CD8-positive, alpha-beta memory T cell (primary cell): Measurements from ENCODE around the gene MOV10L1. TPM values are rescaled to one million over a fixed set of nuclear protein-coding genes. Genes with fewer than 3 reads are reported as not detected.

Experiments used
- CTCF ChIA-PET: fragments of 350-600 bp; sonication (Branson Sonifier 250); formaldehyde crosslinking; loops from one replicate; lab custom pipeline; 2021; ENCODE audit warnings: antibody characterized with exemption; lab: Charles Lee
- POLR2A ChIA-PET: fragments of 350-600 bp; sonication (Branson Sonifier 250); formaldehyde crosslinking; loops from one replicate; lab custom pipeline; 2021; ENCODE audit warnings: antibody characterized with exemption; lab: Charles Lee
- DNase-seq, 5 donors: peaks; one replicate each; pipeline versions ENCODE4 v3.0.0 to v3.0.0-alpha.2; 2020 to 2022; ENCODE audit warnings: mixed read lengths in 1 of 5
- H3K27ac ChIP-seq: one replicate; pipeline ENCODE4 v1.7.0; 2013; ENCODE audit warnings: low read depth, mild to moderate bottlenecking, low read length, moderate library complexity
- H3K27me3 ChIP-seq: 2 replicates; pipeline ENCODE4 v1.7.0; 2013; ENCODE audit warnings: low read length, mild to moderate bottlenecking; ENCODE audit not compliant: insufficient read depth, poor library complexity, severe bottlenecking
- H3K36me3 ChIP-seq: 2 replicates; pipeline ENCODE4 v1.7.0; 2013; ENCODE audit warnings: mild to moderate bottlenecking, low read length, moderate library complexity; ENCODE audit not compliant: insufficient read depth
- H3K4me1 ChIP-seq: 2 replicates; pipeline ENCODE4 v1.7.0; 2013; ENCODE audit warnings: mild to moderate bottlenecking, low read length, moderate library complexity; ENCODE audit not compliant: insufficient read depth
- H3K4me3 ChIP-seq: 2 replicates; pipeline ENCODE4 v1.7.0; 2013; ENCODE audit warnings: mild to moderate bottlenecking, low read length
- H3K9me3 ChIP-seq: 2 replicates; pipeline ENCODE4 v1.7.0; 2013; ENCODE audit warnings: mild to moderate bottlenecking, low read length
- H3K27ac Mint-ChIP-seq, 8 donors: one replicate each; pipeline ENCODE4 v1.8.0; 2020 to 2021; ENCODE audit warnings: mixed read lengths in 8 of 8, mild to moderate bottlenecking in 6 of 8, inconsistent platforms in 3 of 8, moderate library complexity in 3 of 8
- H3K27me3 Mint-ChIP-seq, 2 donors: one replicate each; pipeline ENCODE4 v1.8.0; 2020 to 2021; ENCODE audit warnings: mixed read lengths in 2 of 2, mild to moderate bottlenecking in 1 of 2, moderate library complexity in 1 of 2
- H3K36me3 Mint-ChIP-seq, 3 donors: one replicate each; pipeline ENCODE4 v1.8.0; 2020 to 2021; ENCODE audit warnings: mixed read lengths in 3 of 3, inconsistent platforms in 1 of 3, mild to moderate bottlenecking in 1 of 3
- H3K4me1 Mint-ChIP-seq, 3 donors: one replicate each; pipeline ENCODE4 v1.8.0; 2020 to 2021; ENCODE audit warnings: mixed read lengths in 3 of 3, inconsistent platforms in 1 of 3, mild to moderate bottlenecking in 1 of 3
- H3K4me3 Mint-ChIP-seq, 7 donors: one replicate each; pipeline ENCODE4 v1.8.0; 2020 to 2021; ENCODE audit warnings: mixed read lengths in 7 of 7, mild to moderate bottlenecking in 6 of 7, moderate library complexity in 4 of 7, inconsistent platforms in 2 of 7
- H3K9me3 Mint-ChIP-seq, 5 donors: one replicate each; pipeline ENCODE4 v1.8.0; 2020 to 2022; ENCODE audit warnings: mixed read lengths in 5 of 5, mild to moderate bottlenecking in 3 of 5, moderate library complexity in 2 of 5, inconsistent platforms in 1 of 5
- polyA plus RNA-seq: library from polyadenylated mRNA; unstranded; fragments of 300-500 nt; fragmentation: Illumina TruSeq; gene quantifications from one replicate; pipeline ENCODE4 v1.2.3, GENCODE V29; 2021
- total RNA-seq, 2 experiments: library from RNA; stranded (reverse); gene quantifications; one replicate each; pipeline ENCODE4 v1.2.3, GENCODE V29; 2021

MOV10L1 gene
- total and polyA plus RNA-seq, 3 experiments from 2014 or later = not detected

DNA sequence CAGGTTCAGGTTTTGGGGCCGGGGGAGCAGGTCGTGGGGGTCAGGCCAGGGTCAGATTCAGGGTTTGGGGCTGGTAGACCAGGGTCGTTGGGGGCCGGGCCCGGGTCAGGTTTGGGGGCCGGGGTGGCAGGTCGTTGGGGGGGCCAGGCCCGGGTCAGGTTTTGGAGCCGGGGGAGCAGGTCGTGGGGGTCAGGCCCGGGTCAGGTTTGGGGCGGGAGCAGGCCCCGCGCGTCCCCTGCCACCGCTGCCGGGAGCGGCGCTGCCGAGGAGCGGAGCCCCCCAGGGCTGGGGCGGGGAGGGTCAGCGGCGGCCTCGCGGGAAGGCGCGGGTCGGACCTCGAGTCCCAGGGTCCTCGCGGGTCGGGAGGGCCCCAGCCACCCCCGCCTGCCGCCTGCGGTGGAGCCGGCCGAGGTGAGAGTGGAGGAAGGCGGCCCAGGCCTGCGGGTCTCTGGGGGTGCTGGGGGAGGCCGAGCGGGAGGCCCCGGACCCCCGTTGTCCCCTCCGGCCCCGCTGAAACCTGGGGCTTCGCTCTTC, 96.4 kb downstream of the MOV10L1 start:
- Histone ChIP-seq H3K36me3 (peaks cover 7% of the 10 kb centered on the region), H3K4me1 (peaks cover 40% of the 10 kb centered on the region), H3K9me3 (no peaks in the 10 kb centered on the region), H3K4me3 (peak overlapping the region; percentile 78), H3K27me3 (no peaks in the 10 kb centered on the region), H3K27ac (peak overlapping the region; percentile 61)
- Mint-ChIP-seq H3K27ac (peak overlapping the region; percentile 90 to 100 (median 98)), H3K4me3 (peak overlapping the region; percentile 94 to 98 (median 95)), H3K36me3 (peaks cover 0 to 10% (median 2%) of the 10 kb centered on the region in 3 donors), H3K4me1 (peaks cover 22 to 46% (median 26%) of the 10 kb centered on the region in 3 donors), H3K9me3 (no peaks in the 10 kb centered on the region), H3K27me3 (peaks cover 0 to 2% of the 10 kb centered on the region in 2 donors)
- ChIA-PET CTCF (interaction anchor here (2.0 kb wide), 1 partner anchor 11 kb away, joined by 6 read pairs; no protein-coding TSS in a partner anchor), POLR2A (no interaction called here)
- DNase-seq = peak in 1 of 5 donors; percentile 55

DNA sequence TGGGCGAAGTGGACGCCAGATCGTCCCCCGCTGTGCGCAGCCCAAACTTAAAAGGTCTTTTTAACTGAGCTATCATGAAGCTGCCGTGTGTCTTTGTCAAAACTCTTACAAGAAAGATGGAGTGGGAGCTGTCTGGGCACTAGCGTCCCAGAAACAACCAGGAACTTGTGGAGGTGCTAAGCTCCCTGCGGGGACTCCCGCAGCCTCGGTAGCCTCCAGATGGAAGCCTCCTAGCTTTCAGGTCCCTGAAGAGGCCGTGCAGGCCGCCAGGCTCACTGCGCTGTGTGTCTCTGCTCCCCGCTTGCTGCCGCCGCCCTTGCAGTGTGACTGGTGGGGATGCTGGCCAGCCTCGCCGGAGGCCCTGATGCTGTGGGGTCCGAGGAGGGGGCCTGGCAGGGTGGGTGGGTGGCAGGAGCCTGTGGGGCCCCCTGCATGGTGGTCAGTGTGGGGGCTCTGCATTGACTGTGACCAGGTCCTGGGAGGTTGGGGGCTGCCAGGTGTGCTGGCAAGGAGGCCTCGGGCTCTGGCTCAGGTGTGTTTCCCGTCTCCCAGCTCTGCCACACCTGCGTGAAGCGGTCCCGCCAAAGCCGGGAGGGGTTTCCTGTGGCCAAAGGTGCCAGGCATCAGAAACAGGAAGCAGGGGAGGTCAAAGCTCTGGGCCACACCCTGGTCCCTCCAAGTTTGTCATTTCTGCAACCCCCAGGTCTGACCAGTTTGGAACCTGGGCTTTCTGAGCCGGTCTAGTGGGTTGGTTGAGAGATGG, 97.1 kb downstream of the MOV10L1 start:
- H3K9me3 Mint-ChIP-seq = no peaks in the 10 kb centered on the region
- H3K27me3 Mint-ChIP-seq = peaks cover 0 to 2% of the 10 kb centered on the region in 2 donors
- DNase-seq = peak in 3 of 5 donors; percentile 33 to 58 (median 34)
- peaks cover 29 to 53% (median 33%) of the 10 kb centered on the region in 3 donors for H3K4me1 Mint-ChIP-seq
- ChIA-PET POLR2A (no interaction called here), CTCF (interaction anchor here (2.0 kb wide), 1 partner anchor 10 kb away, joined by 6 read pairs; no protein-coding TSS in a partner anchor)
- no peaks in the 10 kb centered on the region for H3K9me3 ChIP-seq
- peaks cover 47% of the 10 kb centered on the region for H3K4me1 ChIP-seq
- peak overlapping the region; percentile 61 for H3K27ac ChIP-seq
- no peaks in the 10 kb centered on the region for H3K27me3 ChIP-seq
- H3K4me3 Mint-ChIP-seq = peak overlapping the region; percentile 94 to 98 (median 95)
- H3K36me3 ChIP-seq = peaks cover 7% of the 10 kb centered on the region
- H3K27ac Mint-ChIP-seq = peak overlapping the region; percentile 90 to 100 (median 98)
- H3K4me3 ChIP-seq = peak overlapping the region; percentile 78
- peaks cover 0 to 14% (median 2%) of the 10 kb centered on the region in 3 donors for H3K36me3 Mint-ChIP-seq

DNA sequence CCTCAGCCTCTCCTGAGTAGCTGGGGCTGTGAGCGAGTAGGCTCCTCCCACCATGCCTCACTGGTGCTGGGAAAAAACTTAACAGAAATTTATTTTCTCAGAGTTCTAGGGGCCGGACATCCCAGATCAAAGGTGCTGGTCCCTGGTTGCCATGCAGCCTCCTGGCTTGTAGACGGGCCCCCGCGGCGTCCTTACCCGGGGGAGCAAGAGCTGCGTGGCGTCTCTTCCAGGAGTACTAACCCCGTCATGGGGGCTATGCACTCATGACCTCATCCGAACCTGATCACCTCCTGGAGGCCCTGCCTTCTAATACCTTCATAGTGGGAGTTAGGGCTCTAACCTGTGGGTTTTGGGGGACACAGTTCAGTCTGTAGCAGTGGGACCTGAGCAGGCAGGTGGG, 98.5 kb downstream of the MOV10L1 start:
- H3K4me3 Mint-ChIP-seq = peak overlapping the region in 5 of 7 donors; percentile 34 to 90 (median 59)

DNA sequence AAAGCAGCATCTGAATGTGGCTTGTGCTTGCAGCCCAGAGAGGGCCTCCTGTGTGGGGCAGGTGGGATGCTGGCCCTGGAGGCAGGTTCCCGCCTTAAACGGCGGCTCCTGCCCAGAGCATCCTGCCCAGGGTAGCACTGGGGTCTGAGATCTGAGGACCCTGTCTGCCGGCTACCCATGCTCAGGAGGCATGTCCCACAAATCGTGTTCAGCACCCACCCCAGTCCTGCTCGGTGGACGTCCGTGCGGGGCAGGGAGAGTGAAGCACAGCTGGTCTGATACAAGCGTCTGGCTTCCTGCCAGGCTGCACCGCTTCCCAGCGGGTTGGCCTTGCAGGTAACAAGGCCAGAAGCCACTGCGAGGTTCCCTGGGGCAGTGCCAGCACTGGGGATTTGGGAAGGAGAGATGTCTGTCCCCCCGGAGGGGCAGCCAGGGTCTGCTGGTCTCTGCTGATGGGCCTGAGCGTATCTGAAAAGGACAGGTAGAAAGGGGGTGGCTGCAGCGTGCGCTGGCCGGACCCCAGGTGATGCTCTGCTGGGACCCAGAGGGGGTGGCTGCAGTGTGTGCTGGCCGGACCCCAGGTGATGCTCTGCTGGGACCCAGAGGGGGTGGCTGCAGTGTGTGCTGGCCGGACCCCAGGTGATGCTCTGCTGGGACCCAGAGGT, 99.5 kb downstream of the MOV10L1 start:
- H3K4me3 Mint-ChIP-seq = peak overlapping the region; percentile 84 to 93 (median 88)
- POLR2A ChIA-PET = interaction anchor here (1.0 to 1.6 kb wide), 4 partner anchors 12 to 125 kb away, joined by 3 to 4 read pairs (median 4); partner anchors contain the start of genes SELENOO and TUBGCP6
- peak in 1 of 5 donors; percentile 62 for DNase-seq

More for the DNA sequence above, 98.5 kb downstream of the MOV10L1 start:
- Histone ChIP-seq H3K27me3 (no peaks in the 10 kb centered on the region), H3K4me1 (peaks cover 61% of the 10 kb centered on the region), H3K4me3 (no peak overlapping the region), H3K9me3 (no peaks in the 10 kb centered on the region), H3K36me3 (peaks cover 7% of the 10 kb centered on the region), H3K27ac (no peak overlapping the region)
- CTCF ChIA-PET = interaction anchor here (2.0 kb wide), 1 partner anchor 9 kb away, joined by 6 read pairs; no protein-coding TSS in a partner anchor
- Mint-ChIP-seq H3K9me3 (no peaks in the 10 kb centered on the region), H3K27me3 (peaks cover 0 to 6% of the 10 kb centered on the region in 2 donors), H3K4me1 (peaks cover 35 to 65% (median 44%) of the 10 kb centered on the region in 3 donors), H3K27ac (peak overlapping the region; percentile 46 to 100 (median 90)), H3K36me3 (peaks cover 0 to 20% (median 2%) of the 10 kb centered on the region in 3 donors)
- no peak for DNase-seq
- POLR2A ChIA-PET = no interaction called here

DNA sequence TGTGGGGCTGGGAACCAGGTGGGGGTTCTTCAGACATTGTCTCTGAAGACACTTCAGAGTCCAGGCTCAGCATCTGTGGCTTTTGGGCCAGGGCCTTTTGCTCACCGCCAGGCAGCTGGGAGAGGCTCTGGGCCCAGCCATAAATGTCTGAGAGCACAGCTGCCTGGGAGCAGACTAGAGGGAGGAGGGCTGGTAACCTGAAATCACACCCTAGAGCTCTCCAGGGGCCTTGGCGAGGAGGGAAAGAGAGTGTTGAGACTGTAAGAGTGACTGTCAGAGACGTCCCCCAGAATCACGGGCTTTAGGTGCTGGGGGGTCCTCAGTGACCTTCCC, 100.0 kb downstream of the MOV10L1 start:
- Mint-ChIP-seq H3K4me3 (peak overlapping the region; percentile 84 to 96 (median 90)), H3K36me3 (peaks cover 0 to 28% (median 2%) of the 10 kb centered on the region in 3 donors), H3K27ac (peak overlapping the region; percentile 95 to 100 (median 100)), H3K4me1 (peaks cover 35 to 61% (median 44%) of the 10 kb centered on the region in 3 donors), H3K9me3 (no peaks in the 10 kb centered on the region), H3K27me3 (peaks cover 0 to 6% of the 10 kb centered on the region in 2 donors)
- no peak for DNase-seq
- peaks cover 13% of the 10 kb centered on the region for H3K36me3 ChIP-seq
- H3K4me3 ChIP-seq = peak overlapping the region; percentile 83
- no peaks in the 10 kb centered on the region for H3K9me3 ChIP-seq
- peak overlapping the region; percentile 93 for H3K27ac ChIP-seq
- H3K27me3 ChIP-seq = no peaks in the 10 kb centered on the region
- POLR2A ChIA-PET = interaction anchor here (0.7 to 1.6 kb wide), 6 partner anchors 11 to 336 kb away, joined by 3 to 6 read pairs (median 4); partner anchors contain the start of genes SCO2, SELENOO and TUBGCP6
- peaks cover 67% of the 10 kb centered on the region for H3K4me1 ChIP-seq
- CTCF ChIA-PET = interaction anchor here (0.7 to 3.4 kb wide), 3 partner anchors 17 to 61 kb away, joined by 3 to 14 read pairs (median 3); no protein-coding TSS in a partner anchor

More for the DNA sequence above, 99.5 kb downstream of the MOV10L1 start:
- H3K36me3 ChIP-seq = peaks cover 8% of the 10 kb centered on the region
- H3K9me3 ChIP-seq = no peaks in the 10 kb centered on the region
- Mint-ChIP-seq H3K27ac (peak overlapping the region; percentile 95 to 100 (median 100)), H3K27me3 (peaks cover 0 to 6% of the 10 kb centered on the region in 2 donors), H3K9me3 (no peaks in the 10 kb centered on the region), H3K36me3 (peaks cover 0 to 25% (median 2%) of the 10 kb centered on the region in 3 donors), H3K4me1 (peaks cover 35 to 65% (median 44%) of the 10 kb centered on the region in 3 donors)
- CTCF ChIA-PET = interaction anchor here (0.7 to 3.4 kb wide), 3 partner anchors 18 to 61 kb away, joined by 3 to 14 read pairs (median 3); no protein-coding TSS in a partner anchor
- peaks cover 67% of the 10 kb centered on the region for H3K4me1 ChIP-seq
- H3K27ac ChIP-seq = peak overlapping the region; percentile 15
- H3K4me3 ChIP-seq = peak overlapping the region; percentile 83
- H3K27me3 ChIP-seq = no peaks in the 10 kb centered on the region

DNA sequence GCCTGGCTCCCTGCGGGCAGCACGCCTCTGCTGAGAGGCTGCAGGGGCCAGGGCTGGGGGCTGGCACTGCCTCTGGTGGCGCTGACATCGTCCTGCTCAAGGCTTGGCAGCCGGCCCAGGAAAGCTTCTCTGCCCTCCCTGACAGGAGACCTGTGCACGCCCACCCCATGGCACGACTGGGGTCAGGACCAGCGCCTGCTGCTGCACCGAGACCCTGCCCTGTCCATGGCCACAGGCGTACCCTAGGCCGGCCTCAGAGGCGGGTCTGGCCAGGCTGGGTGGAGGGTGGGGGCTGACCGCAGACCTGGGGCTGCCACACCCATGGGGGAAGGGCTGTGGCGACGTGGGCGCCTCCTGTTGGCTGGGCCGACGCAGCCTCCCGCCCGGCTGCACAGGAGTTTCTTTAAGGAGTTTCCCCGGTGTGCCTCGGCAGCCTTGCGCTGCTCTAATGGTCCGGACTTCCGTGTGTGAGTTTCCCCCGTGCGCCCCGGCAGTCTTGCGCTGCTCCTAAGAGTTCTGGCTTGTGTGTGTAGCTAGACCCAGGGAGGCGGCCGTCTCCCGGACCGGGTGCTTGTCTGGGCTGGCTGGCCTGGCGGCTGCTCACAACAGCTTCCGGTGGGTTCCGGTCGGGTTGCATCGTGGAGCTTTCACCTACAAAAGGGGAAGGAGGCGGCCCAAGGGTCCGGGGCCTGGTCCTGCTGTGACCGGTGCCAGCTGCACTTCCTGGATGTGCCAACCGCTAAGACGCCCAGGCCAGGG, 100.6 kb downstream of the MOV10L1 start:
- Histone ChIP-seq H3K27ac (peak overlapping the region; percentile 93), H3K4me1 (peaks cover 63% of the 10 kb centered on the region), H3K9me3 (no peaks in the 10 kb centered on the region), H3K36me3 (peaks cover 14% of the 10 kb centered on the region), H3K4me3 (peak overlapping the region; percentile 83), H3K27me3 (no peaks in the 10 kb centered on the region)
- peaks cover 0 to 33% (median 2%) of the 10 kb centered on the region in 3 donors for H3K36me3 Mint-ChIP-seq
- no peaks in the 10 kb centered on the region for H3K9me3 Mint-ChIP-seq
- CTCF ChIA-PET = interaction anchor here (0.7 to 3.4 kb wide), 12 partner anchors 17 to 567 kb away, joined by 3 to 14 read pairs (median 4); partner anchors contain the start of genes HDAC10 and SCO2
- H3K27ac Mint-ChIP-seq = peak overlapping the region; percentile 95 to 100 (median 100)
- POLR2A ChIA-PET = interaction anchor here (0.6 to 2.3 kb wide), 14 partner anchors 9 to 358 kb away, joined by 3 to 6 read pairs (median 3); partner anchors contain the start of genes SCO2, SELENOO and TUBGCP6
- H3K4me3 Mint-ChIP-seq = peak overlapping the region; percentile 84 to 96 (median 90)
- DNase-seq = peak; percentile 72 to 90 (median 85)
- peaks cover 34 to 60% (median 43%) of the 10 kb centered on the region in 3 donors for H3K4me1 Mint-ChIP-seq
- H3K27me3 Mint-ChIP-seq = peaks cover 0 to 5% of the 10 kb centered on the region in 2 donors
